Central memory CD8-positive, alpha-beta T cell (primary cell): ENCODE results near the gene DAND5.

ENCODE experiments used
- ATAC-seq: fragments of 150-1000 bp; cut with Tn5 transposase; replicated peaks from 2 replicates; pipeline ENCODE4 v1.10.0; 2022; ENCODE audit warnings: mild to moderate bottlenecking, moderate FRiP score, moderate number of reproducible peaks; ENCODE audit not compliant: poor library complexity, severe bottlenecking; ENCODE audit errors: extremely low read depth
- DNase-seq, 2 donors: peaks; one replicate each; pipeline ENCODE4 v3.0.0; 2021; ENCODE audit warnings: low spot score in 2 of 2
- H3K27ac Mint-ChIP-seq: one replicate; pipeline ENCODE4 v1.8.0; 2022; ENCODE audit warnings: low read depth, mild to moderate bottlenecking, moderate library complexity, mixed read lengths
- H3K27me3 Mint-ChIP-seq: one replicate; pipeline ENCODE4 v1.8.0; 2022; ENCODE audit warnings: mixed read lengths
- H3K36me3 Mint-ChIP-seq: one replicate; pipeline ENCODE4 v1.8.0; 2022; ENCODE audit warnings: mild to moderate bottlenecking, moderate library complexity, mixed read lengths; ENCODE audit not compliant: insufficient read depth
- H3K4me1 Mint-ChIP-seq: one replicate; pipeline ENCODE4 v1.8.0; 2022; ENCODE audit warnings: mixed read lengths
- H3K4me3 Mint-ChIP-seq: one replicate; pipeline ENCODE4 v1.8.0; 2022; ENCODE audit warnings: mild to moderate bottlenecking, moderate library complexity, mixed read lengths
- H3K9me3 Mint-ChIP-seq: one replicate; pipeline ENCODE4 v1.8.0; 2022; ENCODE audit warnings: mixed read lengths

DAND5 gene

DNA sequence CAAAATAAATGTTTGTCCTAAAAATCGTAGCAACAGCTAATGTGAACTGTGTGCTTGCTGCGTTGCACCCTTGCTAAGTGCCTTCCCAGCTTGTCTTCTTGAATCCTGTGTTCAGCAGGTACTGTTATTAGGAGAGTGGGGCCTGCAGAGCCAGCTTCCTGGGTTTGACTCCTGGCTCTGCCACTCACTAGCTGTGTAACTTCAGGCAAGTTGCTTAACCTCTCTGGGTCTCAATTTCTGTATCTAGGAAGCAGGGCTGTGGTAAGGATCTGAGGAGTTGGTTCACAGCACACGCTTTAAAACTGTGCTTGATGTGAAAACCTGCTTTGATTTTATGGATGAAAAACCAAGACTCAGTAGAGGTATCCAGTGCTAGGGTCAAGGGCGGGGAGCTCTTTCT, 35.9 kb downstream of the DAND5 start:
- DNase-seq = no peak
- Mint-ChIP-seq H3K27ac (no peak overlapping the region), H3K4me3 (no peak overlapping the region), H3K9me3 (no peaks in the 10 kb centered on the region), H3K36me3 (peaks cover 2% of the 10 kb centered on the region), H3K4me1 (peaks cover 7% of the 10 kb centered on the region), H3K27me3 (peaks cover 16% of the 10 kb centered on the region)
- ATAC-seq = no peak

DNA sequence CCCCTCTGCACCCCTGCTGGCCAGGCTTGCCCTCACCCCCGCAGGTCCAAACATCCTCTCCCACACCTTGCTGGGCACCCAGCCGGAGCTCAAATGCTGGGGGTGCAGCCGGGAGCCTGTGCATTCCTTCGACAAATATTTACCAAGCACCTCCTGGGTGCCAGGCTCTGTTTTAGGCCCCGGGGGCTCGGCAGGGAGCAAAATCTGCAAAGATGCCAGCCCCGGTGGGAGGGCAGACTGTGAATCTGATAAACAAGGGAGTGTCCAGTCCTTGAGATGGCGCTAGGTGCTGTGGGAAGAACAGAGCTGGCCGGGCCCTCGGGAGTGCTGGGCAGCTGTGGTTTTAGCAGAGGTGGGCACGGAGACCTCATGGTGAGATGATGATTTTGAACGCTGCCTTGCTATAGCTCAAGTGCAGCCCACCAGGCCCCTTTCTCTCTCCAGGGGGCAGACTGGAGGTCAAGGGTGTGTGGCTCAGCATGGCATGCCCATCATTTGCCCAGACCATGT, 36.5 kb downstream of the DAND5 start:
- DNase-seq (no peak), ATAC-seq (no peak)
- Mint-ChIP-seq H3K4me1 (peaks cover 7% of the 10 kb centered on the region), H3K9me3 (no peaks in the 10 kb centered on the region), H3K36me3 (peaks cover 2% of the 10 kb centered on the region), H3K27ac (no peak overlapping the region), H3K4me3 (no peak overlapping the region), H3K27me3 (peaks cover 23% of the 10 kb centered on the region)

GRCh38 chr19:13006431-13007281, 37.3 kb downstream of the DAND5 start:
- Mint-ChIP-seq H3K4me1 (peaks cover 7% of the 10 kb centered on the region), H3K27me3 (peaks cover 30% of the 10 kb centered on the region), H3K36me3 (peaks cover 2% of the 10 kb centered on the region), H3K27ac (no peak overlapping the region), H3K4me3 (no peak overlapping the region), H3K9me3 (no peaks in the 10 kb centered on the region)
- DNase-seq (no peak), ATAC-seq (no peak)

DNA sequence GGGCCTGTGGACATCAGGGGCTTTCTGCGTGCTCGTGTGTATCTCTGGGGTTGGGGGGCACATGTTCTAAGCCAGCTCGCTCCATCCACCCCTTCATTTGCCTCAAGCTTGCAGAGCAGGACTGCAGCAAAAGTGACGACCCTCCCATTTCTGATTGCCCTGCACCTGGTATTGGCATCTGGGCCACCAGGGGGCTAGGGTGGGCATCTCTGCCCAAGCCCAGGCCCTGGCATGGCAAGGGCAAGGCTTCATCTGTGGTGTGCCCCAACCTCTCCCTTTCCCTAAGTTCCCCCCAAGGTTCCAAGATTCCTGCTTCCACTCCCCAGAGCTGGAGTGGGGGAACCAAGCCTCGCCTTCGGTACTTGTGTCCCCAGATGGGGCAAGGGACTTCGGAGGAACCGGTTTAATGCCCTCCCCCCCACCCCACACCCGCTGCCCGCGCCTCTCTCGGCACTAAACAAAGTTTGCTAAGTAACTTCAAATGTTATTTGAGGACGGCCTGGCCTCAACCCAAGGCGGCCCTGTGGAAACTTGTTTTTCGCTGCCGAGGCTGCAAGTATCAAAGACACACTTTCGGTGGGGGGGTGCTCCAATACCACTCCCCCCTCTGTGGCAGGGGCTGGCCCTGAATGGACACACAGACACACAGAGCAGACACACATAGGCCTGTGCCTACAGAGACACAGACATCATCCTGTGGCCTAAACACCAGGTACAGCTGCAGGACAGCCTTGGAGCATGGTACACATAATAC, 38.1 kb downstream of the DAND5 start:
- DNase-seq = no peak
- ATAC-seq = no peak
- peaks cover 39% of the 10 kb centered on the region for H3K27me3 Mint-ChIP-seq
- H3K4me3 Mint-ChIP-seq = no peak overlapping the region
- H3K36me3 Mint-ChIP-seq = peaks cover 2% of the 10 kb centered on the region
- no peak overlapping the region for H3K27ac Mint-ChIP-seq
- no peaks in the 10 kb centered on the region for H3K9me3 Mint-ChIP-seq
- peaks cover 8% of the 10 kb centered on the region for H3K4me1 Mint-ChIP-seq

- DNase-seq (no peak), ATAC-seq (no peak)
- H3K27ac Mint-ChIP-seq = no peak overlapping the region
- peaks cover 21% of the 10 kb centered on the region for H3K4me1 Mint-ChIP-seq
- peaks cover 7% of the 10 kb centered on the region for H3K36me3 Mint-ChIP-seq
- no peaks in the 10 kb centered on the region for H3K9me3 Mint-ChIP-seq
- no peak overlapping the region for H3K4me3 Mint-ChIP-seq
- peaks cover 55% of the 10 kb centered on the region for H3K27me3 Mint-ChIP-seq
Measured at GRCh38 chr19:13008926-13009787, 39.8 kb downstream of the DAND5 start.

- no peak overlapping the region for H3K4me3 Mint-ChIP-seq
Measured at GRCh38 chr19:13010038-13010991, 40.9 kb downstream of the DAND5 start.

GRCh38 chr19:13010992-13011652, 41.7 kb downstream of the DAND5 start:
- Mint-ChIP-seq H3K27me3 (peaks cover 72% of the 10 kb centered on the region), H3K9me3 (no peaks in the 10 kb centered on the region), H3K4me3 (peak overlapping the region; percentile 54)

More at GRCh38 chr19:13010038-13010991, 40.9 kb downstream of the DAND5 start:
- Mint-ChIP-seq H3K4me1 (peaks cover 24% of the 10 kb centered on the region), H3K9me3 (no peaks in the 10 kb centered on the region), H3K27me3 (peaks cover 67% of the 10 kb centered on the region), H3K36me3 (peaks cover 9% of the 10 kb centered on the region), H3K27ac (no peak overlapping the region)
- DNase-seq (no peak), ATAC-seq (no peak)

GRCh38 chr19:13011653-13012389, 42.4 kb downstream of the DAND5 start:
- peak overlapping the region; percentile 64 for H3K27ac Mint-ChIP-seq
- H3K36me3 Mint-ChIP-seq = peaks cover 11% of the 10 kb centered on the region
- H3K4me1 Mint-ChIP-seq = peaks cover 24% of the 10 kb centered on the region
- no peak for DNase-seq
- peaks cover 77% of the 10 kb centered on the region for H3K27me3 Mint-ChIP-seq
- ATAC-seq = no peak
- H3K9me3 Mint-ChIP-seq = no peaks in the 10 kb centered on the region
- peak overlapping the region; percentile 54 for H3K4me3 Mint-ChIP-seq

More at GRCh38 chr19:13010992-13011652, 41.7 kb downstream of the DAND5 start:
- Mint-ChIP-seq H3K4me1 (peaks cover 24% of the 10 kb centered on the region), H3K36me3 (peaks cover 11% of the 10 kb centered on the region), H3K27ac (peak overlapping the region; percentile 64)
- no peak for DNase-seq
- ATAC-seq = no peak

- Mint-ChIP-seq H3K27ac (peak overlapping the region; percentile 88), H3K4me3 (peak overlapping the region; percentile 85)
Measured at GRCh38 chr19:13012390-13012689, 43.0 kb downstream of the DAND5 start.

DNA sequence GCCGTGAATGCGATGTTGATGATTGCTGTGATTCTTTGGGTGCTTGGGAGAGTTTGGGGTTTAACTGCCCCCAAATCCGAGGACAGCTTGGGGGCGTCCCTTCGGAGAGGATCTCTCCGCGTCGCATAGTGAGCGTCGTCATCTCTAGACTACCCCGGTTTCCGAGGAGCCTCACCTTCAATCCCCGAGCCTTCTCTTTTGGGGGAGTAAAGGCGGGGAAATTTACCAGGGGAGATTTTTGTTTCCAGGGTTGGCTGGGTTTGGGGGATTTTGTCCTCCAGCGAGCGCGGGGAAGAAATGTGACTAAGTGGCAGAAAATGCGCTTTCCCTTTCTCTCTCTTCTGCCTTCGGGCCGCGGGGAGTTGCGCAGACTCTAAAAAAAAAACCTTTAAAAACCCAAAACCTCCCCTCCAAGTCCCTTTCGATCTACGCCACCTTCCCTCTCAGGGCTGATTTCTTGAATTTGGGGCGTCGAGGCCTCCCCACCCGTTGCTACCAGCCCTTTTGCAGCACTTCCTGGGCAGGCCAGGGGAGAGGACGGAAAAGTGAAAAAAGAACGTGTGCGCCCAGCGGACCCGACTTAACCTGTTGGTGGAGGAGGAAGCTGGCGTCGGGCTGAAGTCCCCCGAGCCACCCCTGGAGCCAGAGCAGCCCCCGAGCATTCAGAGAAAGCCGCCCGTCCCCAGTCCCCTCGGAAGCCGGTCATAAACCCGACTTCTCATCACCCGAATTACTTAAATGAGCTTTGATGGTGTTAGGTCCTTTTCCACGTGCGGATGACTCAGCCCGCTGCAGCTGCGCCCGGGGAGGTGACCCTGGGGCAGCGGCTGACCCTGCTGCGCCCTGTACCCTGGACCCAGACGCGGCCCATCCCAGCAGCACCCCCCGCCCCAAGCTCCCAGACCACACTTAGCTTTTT, 43.6 kb downstream of the DAND5 start:
- peak; percentile 73 for ATAC-seq
- peak overlapping the region; percentile 88 for H3K27ac Mint-ChIP-seq

More at GRCh38 chr19:13012390-13012689, 43.0 kb downstream of the DAND5 start:
- Mint-ChIP-seq H3K4me1 (peaks cover 24% of the 10 kb centered on the region), H3K36me3 (peaks cover 11% of the 10 kb centered on the region), H3K27me3 (peaks cover 82% of the 10 kb centered on the region), H3K9me3 (no peaks in the 10 kb centered on the region)
- no peak for DNase-seq
- ATAC-seq = no peak

More for the DNA sequence above, 43.6 kb downstream of the DAND5 start:
- peak in 1 of 2 donors; percentile 21 for DNase-seq
- Mint-ChIP-seq H3K36me3 (peaks cover 11% of the 10 kb centered on the region), H3K4me3 (peak overlapping the region; percentile 85), H3K27me3 (peaks cover 89% of the 10 kb centered on the region), H3K9me3 (no peaks in the 10 kb centered on the region), H3K4me1 (peaks cover 24% of the 10 kb centered on the region)
